SK-N-SH (cell line): Measurements from ENCODE around the gene CD180. TPM values are rescaled to one million over a fixed set of nuclear protein-coding genes. Genes with fewer than 3 reads are reported as not detected.

Source experiments
- CTCF ChIA-PET: fragments of 300-600, 350-600 bp; formaldehyde crosslinking; extraction: SDS; loops from one replicate; lab custom pipeline; 2021; lab: Yijun Ruan, JAX
- POLR2A ChIA-PET: fragments of 350-600 bp; sonication (Branson Sonifier 250); formaldehyde crosslinking; extraction: SDS; loops from one replicate; lab custom pipeline; 2020; ENCODE audit warnings: antibody characterized with exemption, inconsistent platforms; lab: Yijun Ruan, JAX
- DNase-seq: peaks from one replicate; pipeline ENCODE4 v3.0.0; 2012
- H2AFZ ChIP-seq: fragments of 200-600 bp; sonication (generic); 2 replicates; pipeline ENCODE4 v1.8.1; 2016; ENCODE audit warnings: antibody characterized with exemption, mild to moderate bottlenecking, low read depth
- H3F3A ChIP-seq: fragments of 200-600 bp; sonication (generic); replicated peaks from 2 replicates; pipeline ENCODE3; 2016; ENCODE audit warnings: antibody characterized with exemption, mild to moderate bottlenecking; ENCODE audit not compliant: insufficient read depth
- H3K27ac ChIP-seq, 2 experiments: fragments of 200-500 bp in 1 of 2; fragments of 200-600 bp in 1 of 2; sonication (Bioruptor generic) in 1 of 2; sonication (generic), shearing (Covaris generic) in 1 of 2; 2 replicates each; pipeline versions ENCODE4 v1.5.1 to v1.6.1; 2014 to 2016; ENCODE audit warnings: low read depth in 2 of 2, inconsistent platforms in 1 of 2, low read length in 1 of 2, mild to moderate bottlenecking in 1 of 2, mixed read lengths in 1 of 2
- H3K27me3 ChIP-seq: fragments of 200-600 bp; sonication (generic), shearing (Covaris generic); 2 replicates; pipeline ENCODE4 v1.6.1; 2016; ENCODE audit warnings: mixed run types; ENCODE audit not compliant: insufficient read depth
- H3K36me3 ChIP-seq, 2 experiments: fragments of 200-500 bp in 1 of 2; fragments of 200-600 bp in 1 of 2; sonication (Bioruptor generic) in 1 of 2; sonication (generic) in 1 of 2; replicated peaks in 1 of 2; 2 replicates each; pipeline versions ENCODE3 to v1.5.1; 2014 to 2016; ENCODE audit warnings: low read length in 1 of 2, mild to moderate bottlenecking in 1 of 2; ENCODE audit not compliant: insufficient read depth in 2 of 2, control insufficient read depth in 1 of 2
- H3K4me1 ChIP-seq, 2 experiments: fragments of 200-500 bp in 1 of 2; fragments of 200-600 bp in 1 of 2; sonication (Bioruptor generic) in 1 of 2; sonication (generic), shearing (Covaris generic) in 1 of 2; 2 replicates each; pipeline versions ENCODE4 v1.5.1 to v1.6.1; 2014 to 2016; ENCODE audit warnings: low read depth in 1 of 2, low read length in 1 of 2, mixed run types in 1 of 2; ENCODE audit not compliant: insufficient read depth in 2 of 2, control insufficient read depth in 1 of 2
- H3K4me2 ChIP-seq: fragments of 200-600 bp; sonication (generic), shearing (Covaris generic); 2 replicates; pipeline ENCODE4 v1.6.1; 2017; ENCODE audit warnings: mixed run types
- H3K4me3 ChIP-seq, 2 experiments: fragments of 200-500 bp in 1 of 2; fragments of 200-600 bp in 1 of 2; sonication (Bioruptor generic) in 1 of 2; sonication (generic), shearing (Covaris generic) in 1 of 2; 2 replicates each; pipeline versions ENCODE4 v1.5.1 to v1.8.1; 2014 to 2016; ENCODE audit warnings: low read depth in 2 of 2, inconsistent platforms in 1 of 2, low read length in 1 of 2, mild to moderate bottlenecking in 1 of 2, mixed read lengths in 1 of 2, moderate library complexity in 1 of 2
- H3K79me2 ChIP-seq: fragments of 200-600 bp; sonication (generic); 2 replicates; pipeline ENCODE4 v1.8.1; 2017; ENCODE audit warnings: mild to moderate bottlenecking; ENCODE audit not compliant: insufficient read depth
- H3K9ac ChIP-seq: fragments of 200-600 bp; sonication (generic); 2 replicates; pipeline ENCODE4 v1.6.1; 2017; ENCODE audit warnings: mixed run types
- H3K9me2 ChIP-seq: fragments of 200-600 bp; sonication (generic); 2 replicates; pipeline ENCODE4 v1.6.1; 2017; ENCODE audit warnings: mixed run types
- H3K9me3 ChIP-seq: fragments of 200-600 bp; sonication (generic); 2 replicates; pipeline ENCODE4 v1.6.1; 2017; ENCODE audit warnings: mixed run types, mild to moderate bottlenecking, moderate library complexity
- H4K20me1 ChIP-seq: fragments of 200-600 bp; sonication (generic); 2 replicates; pipeline ENCODE4 v1.6.1; 2017; ENCODE audit warnings: mild to moderate bottlenecking, mixed run types; ENCODE audit not compliant: insufficient read depth
- CTCF ChIP-seq: fragments of 200-600 bp; sonication (generic); IDR thresholded peaks from 2 replicates; pipeline ENCODE4 v1.6.1; 2017; ENCODE audit warnings: antibody characterized with exemption, mild to moderate bottlenecking, moderate library complexity
- ELF1 ChIP-seq: IDR thresholded peaks from 2 replicates; pipeline ENCODE4 v1.4.0; 2012
- FOXJ3 ChIP-seq: sonication (generic); formaldehyde crosslinking; IDR thresholded peaks from 2 replicates; pipeline ENCODE4 v1.5.1; 2020; ENCODE audit warnings: mild to moderate bottlenecking, missing genetic modification reagents
- IRF3 ChIP-seq: fragments of 150-350 bp; IDR thresholded peaks from 2 replicates; pipeline ENCODE4 v1.6.1; 2016; ENCODE audit warnings: mild to moderate bottlenecking, low read depth, low read length
- JUND ChIP-seq: IDR thresholded peaks from 2 replicates; pipeline ENCODE4 v1.4.0; 2012
- MEF2A ChIP-seq: IDR thresholded peaks from 2 replicates; pipeline ENCODE4 v1.4.0; 2012; ENCODE audit warnings: low read depth, borderline replicate concordance
- NRF1 ChIP-seq: IDR thresholded peaks from 2 replicates; pipeline ENCODE4 v1.6.1; 2012; ENCODE audit warnings: low read depth, mild to moderate bottlenecking, low read length
- PBX3 ChIP-seq: IDR thresholded peaks from 2 replicates; pipeline ENCODE4; 2012
- POLR2AphosphoS5 ChIP-seq: IDR thresholded peaks from 2 replicates; pipeline ENCODE4 v1.6.1; 2012; ENCODE audit warnings: low read depth, low read length
- SIN3A ChIP-seq: IDR thresholded peaks from 2 replicates; pipeline ENCODE4 v1.6.1; 2012; ENCODE audit warnings: low read depth, mild to moderate bottlenecking, low read length, moderate library complexity, borderline replicate concordance
- TAF1 ChIP-seq: IDR thresholded peaks from 2 replicates; pipeline ENCODE4 v1.6.1; 2012; ENCODE audit warnings: low read depth, mild to moderate bottlenecking, low read length, moderate library complexity, borderline replicate concordance
- TCF12 ChIP-seq: IDR thresholded peaks from 2 replicates; pipeline ENCODE4 v1.4.0; 2012
- TEAD4 ChIP-seq: IDR thresholded peaks from 2 replicates; pipeline ENCODE4 v1.4.0; 2012; ENCODE audit warnings: mild to moderate bottlenecking, borderline replicate concordance; ENCODE audit not compliant: insufficient read depth
- YY1 ChIP-seq: IDR thresholded peaks from 2 replicates; pipeline ENCODE4 v1.4.0; 2012; ENCODE audit warnings: low read depth, mild to moderate bottlenecking
- WGBS: methylation state at CpG from one replicate; pipeline ENCODE4 v1.1.6; 2017; ENCODE audit warnings: low lambda C conversion rate; 5-methylcytosine and 5-hydroxymethylcytosine counted together
- polyA plus RNA-seq, 3 experiments: library from polyadenylated mRNA; depleted of rRNA; stranded (reverse); fragments of >200 nt; gene quantifications; 2 replicates each; pipeline ENCODE4 v1.2.3, GENCODE V29; 2012
- TF ChIP-seq, protein P1 (sequence below): IDR thresholded peaks from 2 replicates; pipeline ENCODE4 v1.4.0; 2012; ENCODE audit warnings: low read depth
- TF ChIP-seq, protein P2 (sequence below): IDR thresholded peaks from 2 replicates; pipeline ENCODE4 v1.6.1; 2012; ENCODE audit warnings: mild to moderate bottlenecking, low read depth, low read length, moderate library complexity

CD180 gene
- polyA plus RNA-seq, 1 of the 3 experiments (the other 2 are of a cell fraction), result 0.02 TPM

DNA sequence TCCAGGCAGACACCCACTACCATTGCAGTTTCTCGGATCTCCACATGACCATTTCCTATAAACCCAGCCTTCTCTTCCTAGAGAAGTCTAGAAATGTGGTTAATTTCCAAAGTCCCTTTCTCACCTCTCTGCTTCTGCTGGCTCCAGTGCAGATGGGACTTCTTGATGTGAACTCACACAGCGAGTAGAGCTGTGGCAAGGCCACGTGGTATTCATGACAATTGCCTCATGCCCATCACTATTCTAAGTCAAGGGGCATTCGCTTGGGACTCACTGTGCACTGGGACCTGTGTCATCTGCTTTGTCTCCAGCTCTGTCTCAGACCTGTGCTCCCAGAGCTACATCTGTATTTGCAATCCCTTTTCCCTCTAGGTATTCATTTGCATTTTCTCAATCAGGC is 6.2 kb downstream of the CD180 start:
- Histone ChIP-seq H3K9ac (no peak overlapping the region), H3K36me3 (no peaks in the 10 kb centered on the region), H3K4me1 (no peaks in the 10 kb centered on the region; a peak in 1 of 4 replicates), H3K9me3 (no peaks in the 10 kb centered on the region)
- TF ChIP-seq POLR2AphosphoS5 (no peak), JUND (no peak), ELF1 (no peak), NRF1 (no peak), FOXJ3 (CRISPR knock-in tag) (no peak), TEAD4 (no peak), TAF1 (no peak), PBX3 (no peak), TCF12 (no peak), YY1 (no peak), MEF2A (no peak), IRF3 (no peak), CTCF (no peak), SIN3A (no peak)
- TF ChIP-seq, protein P1, sequence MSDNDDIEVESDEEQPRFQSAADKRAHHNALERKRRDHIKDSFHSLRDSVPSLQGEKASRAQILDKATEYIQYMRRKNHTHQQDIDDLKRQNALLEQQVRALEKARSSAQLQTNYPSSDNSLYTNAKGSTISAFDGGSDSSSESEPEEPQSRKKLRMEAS, result no peak
- TF ChIP-seq, protein P2, sequence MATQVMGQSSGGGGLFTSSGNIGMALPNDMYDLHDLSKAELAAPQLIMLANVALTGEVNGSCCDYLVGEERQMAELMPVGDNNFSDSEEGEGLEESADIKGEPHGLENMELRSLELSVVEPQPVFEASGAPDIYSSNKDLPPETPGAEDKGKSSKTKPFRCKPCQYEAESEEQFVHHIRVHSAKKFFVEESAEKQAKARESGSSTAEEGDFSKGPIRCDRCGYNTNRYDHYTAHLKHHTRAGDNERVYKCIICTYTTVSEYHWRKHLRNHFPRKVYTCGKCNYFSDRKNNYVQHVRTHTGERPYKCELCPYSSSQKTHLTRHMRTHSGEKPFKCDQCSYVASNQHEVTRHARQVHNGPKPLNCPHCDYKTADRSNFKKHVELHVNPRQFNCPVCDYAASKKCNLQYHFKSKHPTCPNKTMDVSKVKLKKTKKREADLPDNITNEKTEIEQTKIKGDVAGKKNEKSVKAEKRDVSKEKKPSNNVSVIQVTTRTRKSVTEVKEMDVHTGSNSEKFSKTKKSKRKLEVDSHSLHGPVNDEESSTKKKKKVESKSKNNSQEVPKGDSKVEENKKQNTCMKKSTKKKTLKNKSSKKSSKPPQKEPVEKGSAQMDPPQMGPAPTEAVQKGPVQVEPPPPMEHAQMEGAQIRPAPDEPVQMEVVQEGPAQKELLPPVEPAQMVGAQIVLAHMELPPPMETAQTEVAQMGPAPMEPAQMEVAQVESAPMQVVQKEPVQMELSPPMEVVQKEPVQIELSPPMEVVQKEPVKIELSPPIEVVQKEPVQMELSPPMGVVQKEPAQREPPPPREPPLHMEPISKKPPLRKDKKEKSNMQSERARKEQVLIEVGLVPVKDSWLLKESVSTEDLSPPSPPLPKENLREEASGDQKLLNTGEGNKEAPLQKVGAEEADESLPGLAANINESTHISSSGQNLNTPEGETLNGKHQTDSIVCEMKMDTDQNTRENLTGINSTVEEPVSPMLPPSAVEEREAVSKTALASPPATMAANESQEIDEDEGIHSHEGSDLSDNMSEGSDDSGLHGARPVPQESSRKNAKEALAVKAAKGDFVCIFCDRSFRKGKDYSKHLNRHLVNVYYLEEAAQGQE, result no peak
- TF ChIP-seq, all 33 proteins: peak for 0
- no peaks in the 10 kb centered on the region for H3K9me2 ChIP-seq
- ChIA-PET POLR2A (interaction anchor here (0.5 kb wide), 1 partner anchor 317 kb away, joined by 3 read pairs; no protein-coding TSS in a partner anchor), CTCF (interaction anchor here (1.2 kb wide), 1 partner anchor 41 kb away, joined by 3 read pairs; no protein-coding TSS in a partner anchor)
- 41% methylated on average over 4 of the region's 4 CpGs for WGBS
- H3K27ac ChIP-seq, result no peak overlapping the region
- no peaks in the 10 kb centered on the region for H4K20me1 ChIP-seq
- no peaks in the 10 kb centered on the region for H3F3A ChIP-seq
- no peak overlapping the region for H3K4me3 ChIP-seq
- H2AFZ ChIP-seq, result no peak overlapping the region
- no peaks in the 10 kb centered on the region for H3K79me2 ChIP-seq
- no peak for DNase-seq
- H3K27me3 ChIP-seq, result no peaks in the 10 kb centered on the region
- H3K4me2 ChIP-seq, result no peak overlapping the region
